ENCODE results near the gene SYTL1. TPM values are rescaled to one million over a fixed set of nuclear protein-coding genes. Genes with fewer than 3 reads are reported as not detected.

The SYTL1 gene
- total RNA-seq, 1 experiment from 2014 or later, result 44.0 TPM

- in situ Hi-C loops (cut with HindIII; ENCODE audit: low sequenced_read_pairs), result no loop called here
- DNase-seq (ENCODE audit: low spot score), result peak; percentile 74
Observed at GRCh38 chr1:27342778-27343638, 1.2 kb downstream of the SYTL1 start.

- in situ Hi-C loops (cut with HindIII; ENCODE audit: low sequenced_read_pairs), result no loop called here
- DNase-seq (ENCODE audit: low spot score), result no peak
Observed at GRCh38 chr1:27343639-27344025, 1.8 kb downstream of the SYTL1 start.

DNA sequence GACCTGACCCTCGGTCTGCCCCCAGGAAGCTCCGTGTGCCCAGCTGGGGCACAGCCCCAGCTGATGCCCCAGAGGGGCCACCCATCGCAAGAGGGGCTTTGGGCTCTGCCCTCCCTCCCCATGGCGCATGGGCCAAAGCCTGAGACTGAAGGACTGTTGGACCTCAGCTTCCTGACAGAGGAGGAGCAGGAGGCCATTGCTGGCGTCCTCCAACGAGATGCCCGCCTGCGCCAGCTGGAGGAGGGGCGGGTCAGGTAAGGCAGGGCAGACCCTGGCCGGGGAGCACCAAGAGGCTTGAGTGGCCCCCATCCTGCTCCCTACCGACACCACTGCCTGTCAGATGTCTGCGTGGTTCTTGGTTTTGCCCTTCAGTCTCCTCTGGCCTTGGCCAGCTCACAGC, 3.5 kb downstream of the SYTL1 start:
- in situ Hi-C loops (cut with HindIII; ENCODE audit: low sequenced_read_pairs), result no loop called here
- DNase-seq (ENCODE audit: low spot score), result no peak

GRCh38 chr1:27346357-27346756, 4.5 kb downstream of the SYTL1 start:
- DNase-seq (ENCODE audit: low spot score), result no peak
- in situ Hi-C loops (cut with HindIII; ENCODE audit: low sequenced_read_pairs), result no loop called here

DNA sequence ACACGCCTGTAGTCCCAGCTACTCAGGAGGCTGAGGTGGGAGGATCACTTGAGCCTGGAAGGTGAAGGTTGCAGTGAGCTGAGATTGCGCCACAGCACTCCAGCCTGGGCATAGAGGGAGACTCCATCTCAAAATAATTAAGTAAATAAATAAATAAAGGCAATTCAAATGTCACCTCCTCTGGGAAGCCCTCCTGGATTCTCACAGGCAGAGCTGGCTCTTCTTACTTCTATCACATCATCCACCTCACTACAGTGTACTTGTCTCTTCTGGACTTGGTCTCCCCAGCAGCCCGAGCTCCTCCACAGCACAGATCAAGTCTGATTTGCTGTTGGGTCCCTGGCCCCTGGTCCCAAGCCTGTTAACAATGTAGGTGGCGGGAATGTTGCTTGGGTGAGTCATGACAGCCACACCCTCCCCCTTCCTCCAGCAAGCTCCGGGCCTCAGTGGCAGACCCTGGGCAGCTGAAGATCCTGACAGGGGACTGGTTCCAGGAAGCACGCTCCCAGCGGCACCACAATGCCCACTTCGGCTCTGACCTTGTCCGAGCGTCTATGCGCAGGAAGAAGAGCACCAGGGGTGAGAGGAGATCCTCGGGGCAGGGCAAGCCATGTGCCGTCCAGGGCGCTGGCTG, 5.3 kb downstream of the SYTL1 start:
- DNase-seq (ENCODE audit: low spot score), result no peak
- in situ Hi-C loops (cut with HindIII; ENCODE audit: low sequenced_read_pairs), result no loop called here

GRCh38 chr1:27348861-27349783, 7.3 kb downstream of the SYTL1 start:
- DNase-seq (ENCODE audit: low spot score), result peak; percentile 73
- in situ Hi-C loops (cut with HindIII; ENCODE audit: low sequenced_read_pairs), result no loop called here

DNA sequence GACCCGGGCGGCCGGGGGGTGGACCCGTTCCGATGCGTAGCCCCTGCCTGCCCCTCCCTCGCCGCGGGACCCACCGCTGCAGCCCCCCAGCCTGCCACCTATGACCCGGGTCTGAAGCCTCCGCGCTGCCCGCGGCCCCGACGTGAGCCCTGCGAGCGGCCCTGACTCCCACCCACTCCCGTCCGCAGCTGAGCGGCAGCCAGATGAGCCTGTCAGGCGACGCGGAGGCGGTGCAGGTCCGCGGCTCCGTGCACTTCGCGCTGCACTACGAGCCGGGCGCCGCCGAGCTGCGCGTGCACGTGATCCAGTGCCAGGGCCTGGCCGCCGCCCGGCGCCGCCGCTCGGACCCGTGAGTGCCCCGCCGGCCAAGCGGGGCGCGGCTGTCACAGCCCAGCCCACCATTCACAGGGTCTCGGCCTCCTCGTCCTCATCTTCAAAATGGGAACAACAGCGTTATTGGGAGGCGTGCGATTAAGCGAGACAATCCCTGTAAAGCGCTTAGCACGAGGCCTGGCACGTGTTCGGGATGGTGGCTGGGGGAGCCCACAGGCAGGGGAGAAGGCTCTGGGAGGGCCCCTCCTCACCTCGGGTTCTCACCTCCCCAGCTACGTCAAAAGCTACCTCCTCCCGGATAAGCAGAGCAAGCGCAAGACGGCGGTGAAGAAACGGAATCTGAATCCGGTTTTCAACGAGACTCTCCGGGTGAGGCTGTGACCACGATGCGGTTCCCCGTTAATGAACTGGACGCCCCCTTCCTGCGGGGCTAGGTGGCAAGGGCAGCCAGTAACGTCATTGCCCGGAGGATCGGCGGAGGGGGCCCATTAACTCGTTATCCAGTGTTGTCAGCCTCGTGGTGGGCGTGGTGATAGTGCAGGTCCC, 8.2 kb downstream of the SYTL1 start:
- in situ Hi-C loops (cut with HindIII; ENCODE audit: low sequenced_read_pairs), result no loop called here

DNA sequence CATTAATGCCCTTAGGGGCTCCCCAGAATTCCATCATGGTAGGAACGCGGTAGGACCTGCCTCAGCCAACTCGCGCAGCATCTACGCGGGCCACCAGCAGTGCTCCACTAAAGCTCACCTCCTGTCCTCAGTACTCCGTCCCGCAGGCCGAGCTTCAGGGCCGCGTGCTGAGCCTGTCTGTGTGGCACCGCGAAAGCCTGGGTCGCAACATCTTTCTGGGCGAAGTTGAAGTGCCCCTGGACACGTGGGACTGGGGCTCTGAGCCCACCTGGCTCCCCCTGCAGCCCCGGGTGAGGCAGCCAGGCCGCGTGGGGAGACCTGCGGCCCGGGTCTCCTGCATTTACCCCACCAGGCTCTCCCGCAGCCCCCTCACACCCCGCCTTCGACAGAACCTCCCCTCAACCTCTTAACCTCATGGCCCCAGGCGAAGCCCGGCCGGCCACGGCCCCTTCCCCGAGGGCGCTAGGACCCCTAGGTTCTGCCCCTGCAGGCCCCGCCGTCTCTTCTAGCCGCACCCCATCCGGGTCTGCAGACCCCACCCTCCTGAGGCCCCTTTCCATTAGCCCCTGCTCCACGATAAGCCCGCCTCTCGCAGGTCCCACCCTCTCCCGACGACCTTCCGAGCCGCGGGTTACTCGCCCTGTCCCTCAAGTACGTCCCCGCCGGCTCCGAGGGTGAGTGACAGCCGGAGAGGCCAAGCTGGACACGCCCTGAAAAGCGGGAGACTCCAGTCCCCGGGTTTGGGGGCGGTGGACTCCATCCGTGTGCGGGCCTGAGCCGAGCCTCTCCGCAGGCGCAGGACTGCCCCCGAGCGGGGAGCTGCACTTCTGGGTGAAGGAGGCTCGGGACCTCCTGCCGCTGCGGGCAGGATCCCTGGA, 9.1 kb downstream of the SYTL1 start:
- in situ Hi-C loops (cut with HindIII; ENCODE audit: low sequenced_read_pairs), result no loop called here
- DNase-seq (ENCODE audit: low spot score), result peak; percentile 62

More for the DNA sequence above, 8.2 kb downstream of the SYTL1 start:
- DNase-seq (ENCODE audit: low spot score), result peak; percentile 68

- in situ Hi-C loops (cut with HindIII; ENCODE audit: low sequenced_read_pairs), result no loop called here
- DNase-seq (ENCODE audit: low spot score), result no peak
Observed at GRCh38 chr1:27351541-27352107, 9.8 kb downstream of the SYTL1 start.

DNA sequence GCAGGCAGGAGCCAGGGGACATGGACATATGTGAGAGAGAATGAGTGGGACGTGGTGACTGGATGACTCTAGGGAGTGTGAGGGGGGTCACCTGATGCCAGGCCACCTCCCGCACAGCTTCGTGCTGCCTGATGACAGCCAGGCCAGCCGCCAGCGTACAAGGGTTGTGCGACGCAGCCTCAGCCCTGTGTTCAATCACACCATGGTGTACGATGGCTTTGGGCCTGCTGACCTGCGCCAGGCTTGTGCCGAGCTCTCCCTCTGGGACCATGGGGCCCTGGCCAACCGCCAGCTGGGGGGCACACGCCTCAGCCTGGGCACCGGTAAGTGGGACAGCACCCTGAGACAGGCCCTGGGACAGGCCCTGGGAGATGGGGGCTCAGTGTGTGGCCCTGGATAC, 11.3 kb downstream of the SYTL1 start:
- in situ Hi-C loops (cut with HindIII; ENCODE audit: low sequenced_read_pairs), result no loop called here
- DNase-seq (ENCODE audit: low spot score), result no peak

DNA sequence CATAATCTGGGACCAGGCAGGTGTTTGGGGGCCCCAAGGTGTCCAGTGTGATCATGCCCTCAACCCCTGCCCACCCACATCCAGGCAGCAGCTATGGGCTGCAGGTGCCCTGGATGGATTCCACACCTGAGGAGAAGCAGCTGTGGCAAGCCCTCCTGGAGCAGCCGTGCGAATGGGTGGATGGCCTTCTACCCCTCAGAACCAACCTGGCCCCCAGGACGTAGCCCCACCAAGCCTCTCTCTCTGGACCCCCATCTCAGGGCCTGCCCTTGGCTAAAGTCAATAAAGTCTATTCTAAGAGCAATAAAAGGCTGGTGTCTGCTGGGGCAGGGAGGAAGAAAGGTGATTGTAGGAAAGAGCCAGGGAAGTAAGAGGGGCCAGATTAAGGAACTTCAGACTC, 11.8 kb downstream of the SYTL1 start:
- DNase-seq (ENCODE audit: low spot score), result no peak
- in situ Hi-C loops (cut with HindIII; ENCODE audit: low sequenced_read_pairs), result no loop called here

DNA sequence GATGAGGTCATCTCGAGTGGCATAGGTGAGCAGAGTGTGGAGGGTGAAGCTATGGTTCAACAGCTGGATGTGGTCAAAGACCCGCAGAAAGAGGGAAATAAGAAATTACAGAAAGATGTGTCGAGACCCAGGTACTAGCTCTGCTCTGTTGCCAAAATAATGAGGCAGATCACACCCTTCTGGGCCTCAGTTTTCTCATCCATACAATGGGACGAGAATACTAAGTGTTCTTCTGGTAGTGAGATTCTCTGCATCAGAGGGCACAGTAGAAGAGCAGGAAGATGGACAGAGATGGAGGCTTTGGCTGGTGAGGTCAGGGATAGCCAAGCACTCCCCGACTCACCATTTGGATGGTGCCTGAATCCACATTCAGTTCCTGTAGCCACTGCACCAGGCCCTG, 13.9 kb downstream of the SYTL1 start:
- in situ Hi-C loops (cut with HindIII; ENCODE audit: low sequenced_read_pairs), result no loop called here
- no peak for DNase-seq (ENCODE audit: low spot score)

- in situ Hi-C loops (cut with HindIII; ENCODE audit: low sequenced_read_pairs), result no loop called here
- no peak for DNase-seq (ENCODE audit: low spot score)
Observed at GRCh38 chr1:27356277-27356618, 14.4 kb downstream of the SYTL1 start.

- in situ Hi-C loops (cut with HindIII; ENCODE audit: low sequenced_read_pairs), result no loop called here
- no peak for DNase-seq (ENCODE audit: low spot score)
Observed at GRCh38 chr1:27356619-27357280, 14.9 kb downstream of the SYTL1 start.

DNA sequence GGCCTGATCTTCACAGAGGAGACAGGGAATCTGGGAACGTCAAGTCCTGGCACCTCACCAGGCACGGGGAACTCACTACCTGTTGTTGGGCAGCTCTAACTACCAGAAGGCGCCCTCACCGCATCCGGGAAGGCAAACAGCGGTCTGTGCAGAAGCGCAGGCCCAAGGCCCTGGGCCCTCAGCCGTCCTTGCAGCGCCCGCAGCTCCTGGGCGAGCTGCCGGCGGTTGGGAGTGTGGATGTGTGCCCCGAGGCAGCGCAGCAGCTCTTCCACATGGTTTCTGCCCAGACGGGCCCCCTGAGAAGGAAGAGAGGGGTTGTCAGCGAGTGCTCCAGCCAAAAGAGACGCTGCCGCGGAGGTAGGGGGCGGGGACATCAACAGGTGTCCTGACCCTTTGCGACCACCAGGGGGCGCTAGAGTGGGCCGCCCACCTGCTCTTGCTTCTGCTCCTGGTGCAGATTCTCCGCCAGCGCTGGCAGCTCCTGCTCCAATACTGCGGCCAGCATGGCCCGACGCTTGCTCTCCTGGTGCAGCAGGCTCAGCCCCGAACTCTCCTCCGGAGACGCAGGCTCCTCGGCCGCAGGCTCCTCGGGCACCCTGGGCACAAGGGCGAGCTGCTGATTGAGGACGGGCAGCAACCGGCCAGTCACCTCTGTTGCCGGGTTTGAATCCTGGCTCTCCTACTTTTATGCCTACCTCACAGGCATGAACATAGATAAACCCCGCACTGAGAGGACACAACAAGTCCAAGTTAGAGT, 15.6 kb downstream of the SYTL1 start:
- DNase-seq (ENCODE audit: low spot score), result peak; percentile 79
- in situ Hi-C loops (cut with HindIII; ENCODE audit: low sequenced_read_pairs), result no loop called here

DNA sequence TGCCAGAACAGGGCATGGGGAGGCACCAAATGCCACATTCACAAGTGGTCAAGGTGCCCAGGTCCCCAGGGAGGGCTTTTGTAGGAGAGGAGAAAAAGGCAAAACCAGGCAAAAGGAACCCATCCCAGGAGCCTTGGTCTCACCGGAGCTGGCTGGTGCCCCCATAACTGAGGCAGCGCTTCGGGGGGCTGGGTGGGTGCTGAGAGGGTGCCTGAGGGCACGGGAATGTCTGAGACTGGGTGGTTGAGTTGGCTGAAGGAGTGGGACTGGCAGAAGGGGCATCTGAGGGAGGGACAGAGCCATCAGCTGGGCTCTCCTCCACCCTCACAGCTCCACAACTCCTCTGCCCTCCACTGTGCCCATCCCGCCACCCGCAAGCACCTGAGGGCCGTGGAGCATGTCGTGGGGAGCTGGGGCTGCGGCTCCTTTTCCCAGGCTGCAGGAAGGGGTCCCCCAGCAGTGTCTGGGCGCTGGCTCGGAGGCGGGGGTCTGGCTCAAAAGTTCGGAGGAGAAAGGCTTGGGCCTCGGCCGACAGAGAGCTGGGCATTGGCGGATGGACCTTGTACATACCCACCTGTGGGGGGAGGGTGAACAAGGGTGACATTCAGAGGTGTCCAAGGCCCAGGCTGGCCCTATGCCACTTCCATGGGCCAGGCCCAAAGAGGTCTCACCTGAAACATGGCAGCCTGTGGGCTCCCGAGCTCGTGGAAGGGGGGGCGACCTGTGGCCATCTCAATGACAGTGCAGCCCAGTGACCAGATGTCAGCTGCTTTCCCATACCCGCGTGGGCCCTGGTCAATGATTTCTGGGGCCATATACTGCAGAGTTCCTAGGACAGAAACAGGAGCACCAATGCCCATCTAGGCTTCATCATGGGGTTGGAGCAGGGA, 16.5 kb downstream of the SYTL1 start:
- no peak for DNase-seq (ENCODE audit: low spot score)
- in situ Hi-C loops (cut with HindIII; ENCODE audit: low sequenced_read_pairs), result no loop called here

Measured in G401 (cell line).